HEK293 (cell line): Measurements from ENCODE around the gene APRT.
A peak's percentile ranks its signal among the peaks of the same experiment; 100 is the strongest.

ENCODE experiments used
- CTCF ChIP-seq: fragments of 450-650 bp; formaldehyde crosslinking; IDR thresholded peaks from 2 replicates; pipeline ENCODE4 v1.5.1; 2016; ENCODE audit warnings: missing biosample characterization, missing genetic modification characterization
- EGR2 ChIP-seq: fragments of 450-650 bp; formaldehyde crosslinking; IDR thresholded peaks from 2 replicates; pipeline ENCODE4 v1.5.1; 2016; ENCODE audit warnings: low read depth, missing biosample characterization, missing genetic modification characterization
- GLIS1 ChIP-seq: fragments of 450-650 bp; formaldehyde crosslinking; IDR thresholded peaks from 2 replicates; pipeline ENCODE4 v1.5.1; 2016; ENCODE audit warnings: missing biosample characterization, missing genetic modification characterization
- HOXA7 ChIP-seq: sonication (generic); formaldehyde crosslinking; IDR thresholded peaks from 2 replicates; pipeline ENCODE4 v1.8.1; 2022; ENCODE audit warnings: missing genetic modification reagents, borderline replicate concordance
- KLF10 ChIP-seq: fragments of 450-650 bp; IDR thresholded peaks from 2 replicates; pipeline ENCODE4 v1.5.1; 2018; ENCODE audit warnings: missing biosample characterization, mild to moderate bottlenecking, missing genetic modification characterization
- KLF9 ChIP-seq: fragments of 450-650 bp; formaldehyde crosslinking; IDR thresholded peaks from 2 replicates; pipeline ENCODE4 v1.5.1; 2016; ENCODE audit warnings: missing biosample characterization, missing genetic modification characterization, low read depth
- PRDM4 ChIP-seq: fragments of 450-650 bp; formaldehyde crosslinking; IDR thresholded peaks from 2 replicates; pipeline ENCODE4 v1.5.1; 2017; ENCODE audit warnings: missing biosample characterization, missing genetic modification characterization
- SP3 ChIP-seq: fragments of 450-650 bp; formaldehyde crosslinking; IDR thresholded peaks from 2 replicates; pipeline ENCODE4 v1.5.1; 2016; ENCODE audit warnings: missing biosample characterization, missing genetic modification characterization
- TRIM28 ChIP-seq: IDR thresholded peaks from 2 replicates; pipeline ENCODE4 v1.6.1; 2011; ENCODE audit warnings: low read length, control low read depth, borderline replicate concordance
- ZBTB48 ChIP-seq: fragments of 450-650 bp; formaldehyde crosslinking; IDR thresholded peaks from 2 replicates; pipeline ENCODE4 v1.5.1; 2016; ENCODE audit warnings: missing biosample characterization, missing genetic modification characterization
- ZFHX2 ChIP-seq: fragments of 450-650 bp; formaldehyde crosslinking; conservative IDR thresholded peaks from 2 replicates; pipeline ENCODE4 v1.5.1; 2016; ENCODE audit warnings: missing biosample characterization, missing genetic modification characterization
- ZNF114 ChIP-seq: fragments of 450-650 bp; formaldehyde crosslinking; IDR thresholded peaks from 2 replicates; pipeline ENCODE4 v1.5.0; 2017; ENCODE audit warnings: missing biosample characterization, missing genetic modification characterization
- ZNF140 ChIP-seq: fragments of 450-650 bp; formaldehyde crosslinking; IDR thresholded peaks from 2 replicates; pipeline ENCODE4 v1.5.1; 2016; ENCODE audit warnings: missing biosample characterization, missing genetic modification characterization
- ZNF211 ChIP-seq: fragments of 450-650 bp; formaldehyde crosslinking; IDR thresholded peaks from 2 replicates; pipeline ENCODE4 v1.5.1; 2016; ENCODE audit warnings: low read depth, missing biosample characterization, missing genetic modification characterization
- ZNF221 ChIP-seq: fragments of 450-650 bp; formaldehyde crosslinking; IDR thresholded peaks from 2 replicates; pipeline ENCODE4 v1.5.1; 2017; ENCODE audit warnings: missing biosample characterization, missing genetic modification characterization, borderline replicate concordance
- ZNF24 ChIP-seq: fragments of 450-650 bp; formaldehyde crosslinking; IDR thresholded peaks from 2 replicates; pipeline ENCODE4 v1.5.1; 2016; ENCODE audit warnings: missing biosample characterization, missing genetic modification characterization
- ZNF366 ChIP-seq: fragments of 450-650 bp; formaldehyde crosslinking; conservative IDR thresholded peaks from 2 replicates; pipeline ENCODE4 v1.5.1; 2016; ENCODE audit warnings: missing biosample characterization, missing genetic modification characterization
- ZNF423 ChIP-seq: fragments of 450-650 bp; formaldehyde crosslinking; IDR thresholded peaks from 2 replicates; pipeline ENCODE4 v1.5.1; 2016; ENCODE audit warnings: missing biosample characterization, missing genetic modification characterization
- ZNF473 ChIP-seq: fragments of 450-650 bp; formaldehyde crosslinking; IDR thresholded peaks from 2 replicates; pipeline ENCODE4 v1.5.1; 2017; ENCODE audit warnings: missing biosample characterization, missing genetic modification characterization
- ZNF501 ChIP-seq: fragments of 450-650 bp; formaldehyde crosslinking; IDR thresholded peaks from 2 replicates; pipeline ENCODE4 v1.5.1; 2016; ENCODE audit warnings: missing biosample characterization, missing genetic modification characterization
- ZNF544 ChIP-seq: fragments of 450-650 bp; formaldehyde crosslinking; IDR thresholded peaks from 2 replicates; pipeline ENCODE4 v1.5.0; 2017; ENCODE audit warnings: missing biosample characterization, missing genetic modification characterization
- ZNF571 ChIP-seq: fragments of 450-650 bp; formaldehyde crosslinking; IDR thresholded peaks from 2 replicates; pipeline ENCODE4 v1.5.0; 2017; ENCODE audit warnings: missing biosample characterization, missing genetic modification characterization
- ZNF624 ChIP-seq: fragments of 450-650 bp; formaldehyde crosslinking; IDR thresholded peaks from 2 replicates; pipeline ENCODE4 v1.5.1; 2017; ENCODE audit warnings: missing biosample characterization, missing genetic modification characterization
- ZNF658 ChIP-seq: fragments of 450-650 bp; formaldehyde crosslinking; IDR thresholded peaks from 2 replicates; pipeline ENCODE4; 2016; ENCODE audit warnings: missing biosample characterization, missing genetic modification characterization
- ZNF692 ChIP-seq: fragments of 450-650 bp; formaldehyde crosslinking; IDR thresholded peaks from 2 replicates; pipeline ENCODE4 v1.5.1; 2016; ENCODE audit warnings: missing biosample characterization, missing genetic modification characterization
- ZNF701 ChIP-seq: fragments of 450-650 bp; formaldehyde crosslinking; IDR thresholded peaks from 2 replicates; pipeline ENCODE4 v1.5.1; 2016; ENCODE audit warnings: missing biosample characterization, missing genetic modification characterization
- ZNF747 ChIP-seq: fragments of 450-650 bp; formaldehyde crosslinking; IDR thresholded peaks from 2 replicates; pipeline ENCODE4 v1.5.1; 2016; ENCODE audit warnings: missing biosample characterization, missing genetic modification characterization
- ZSCAN18 ChIP-seq: fragments of 450-650 bp; formaldehyde crosslinking; IDR thresholded peaks from 2 replicates; pipeline ENCODE4 v1.5.1; 2016; ENCODE audit warnings: missing biosample characterization, missing genetic modification characterization

Gene APRT

GRCh38 chr16:88769617-88770460, 41.9 kb downstream of the APRT start (continued):
- TF ChIP-seq ZFHX2 (tag by site-specific recombination) (0 out of 2 replicates have a peak, but pooled peaks have one; percentile 23), PRDM4 (tag by site-specific recombination) (no peak), HOXA7 (no peak), ZNF658 (tag by site-specific recombination) (no peak), ZNF473 (tag by site-specific recombination) (no peak), KLF10 (peak; percentile 28; the same call in 1 of the 2 replicates), ZNF221 (tag by site-specific recombination) (no peak), ZNF114 (no peak), SP3 (tag by site-specific recombination) (peak; percentile 42; the same call in 1 of the 2 replicates), EGR2 (tag by site-specific recombination) (no peak), TRIM28 (no peak), ZNF692 (tag by site-specific recombination) (no peak), ZNF624 (no peak), ZSCAN18 (tag by site-specific recombination) (no peak), ZNF140 (no peak), ZNF571 (tag by site-specific recombination) (no peak), CTCF (tag by site-specific recombination) (no peak), ZNF501 (tag by site-specific recombination) (no peak), ZNF423 (tag by site-specific recombination) (peak; percentile 86), GLIS1 (tag by site-specific recombination) (peak; percentile 100), ZBTB48 (tag by site-specific recombination) (0 out of 2 replicates have a peak, but pooled peaks have one; percentile 31), ZNF747 (no peak), KLF9 (tag by site-specific recombination) (peak; percentile 71; the same call in 1 of the 2 replicates), ZNF24 (no peak), ZNF544 (tag by site-specific recombination) (no peak), ZNF366 (no peak), ZNF211 (tag by site-specific recombination) (no peak), ZNF701 (tag by site-specific recombination) (no peak)
- TF ChIP-seq, all 188 proteins: peak for 21
